Epithelial cell of esophagus (primary cell): ENCODE measurements around the gene INTS7.
"Not testable (repeated sequence)": the region's sequence is repeated elsewhere in the genome, so short reads cannot be mapped to it uniquely, and the experiment has no call there.

Experiments used
- DNase-seq: peaks from one replicate; pipeline ENCODE4 v3.0.0; 2010; ENCODE audit warnings: low read depth
- H3K4me3 ChIP-seq: 2 replicates; pipeline ENCODE4 v1.5.1; 2011; ENCODE audit warnings: mild to moderate bottlenecking, low read length, control low read depth
- TF ChIP-seq, protein P1 (sequence below): IDR thresholded peaks from 2 replicates; pipeline ENCODE4 v1.5.1; 2011; ENCODE audit warnings: low read depth, mild to moderate bottlenecking, low read length, control low read depth, inconsistent platforms; ENCODE audit not compliant: insufficient read depth; ENCODE audit errors: missing control alignments

INTS7 gene

DNA sequence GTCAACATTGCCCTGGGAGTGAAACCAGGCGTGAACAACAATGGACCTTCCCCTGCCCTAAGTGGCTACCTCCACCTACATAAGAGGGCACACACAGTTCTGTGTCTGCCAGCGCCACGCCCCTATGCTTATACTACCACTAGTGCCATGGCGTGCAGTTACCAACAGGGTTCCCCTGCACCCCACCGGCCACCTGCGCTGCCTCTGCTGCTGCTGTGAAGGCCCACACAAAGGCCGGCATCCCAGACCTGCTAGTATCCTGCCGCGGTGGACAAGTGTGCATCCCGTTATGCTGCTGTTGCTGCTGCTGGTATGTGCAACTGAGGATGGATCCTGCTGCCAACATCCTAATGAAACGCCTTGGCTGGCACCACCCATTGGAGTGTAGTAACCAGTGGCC is 75.7 kb downstream of the INTS7 start:
- no peak overlapping the region for H3K4me3 ChIP-seq
- TF ChIP-seq, protein P1, sequence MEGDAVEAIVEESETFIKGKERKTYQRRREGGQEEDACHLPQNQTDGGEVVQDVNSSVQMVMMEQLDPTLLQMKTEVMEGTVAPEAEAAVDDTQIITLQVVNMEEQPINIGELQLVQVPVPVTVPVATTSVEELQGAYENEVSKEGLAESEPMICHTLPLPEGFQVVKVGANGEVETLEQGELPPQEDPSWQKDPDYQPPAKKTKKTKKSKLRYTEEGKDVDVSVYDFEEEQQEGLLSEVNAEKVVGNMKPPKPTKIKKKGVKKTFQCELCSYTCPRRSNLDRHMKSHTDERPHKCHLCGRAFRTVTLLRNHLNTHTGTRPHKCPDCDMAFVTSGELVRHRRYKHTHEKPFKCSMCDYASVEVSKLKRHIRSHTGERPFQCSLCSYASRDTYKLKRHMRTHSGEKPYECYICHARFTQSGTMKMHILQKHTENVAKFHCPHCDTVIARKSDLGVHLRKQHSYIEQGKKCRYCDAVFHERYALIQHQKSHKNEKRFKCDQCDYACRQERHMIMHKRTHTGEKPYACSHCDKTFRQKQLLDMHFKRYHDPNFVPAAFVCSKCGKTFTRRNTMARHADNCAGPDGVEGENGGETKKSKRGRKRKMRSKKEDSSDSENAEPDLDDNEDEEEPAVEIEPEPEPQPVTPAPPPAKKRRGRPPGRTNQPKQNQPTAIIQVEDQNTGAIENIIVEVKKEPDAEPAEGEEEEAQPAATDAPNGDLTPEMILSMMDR, result no peak
- no peak for DNase-seq

DNA sequence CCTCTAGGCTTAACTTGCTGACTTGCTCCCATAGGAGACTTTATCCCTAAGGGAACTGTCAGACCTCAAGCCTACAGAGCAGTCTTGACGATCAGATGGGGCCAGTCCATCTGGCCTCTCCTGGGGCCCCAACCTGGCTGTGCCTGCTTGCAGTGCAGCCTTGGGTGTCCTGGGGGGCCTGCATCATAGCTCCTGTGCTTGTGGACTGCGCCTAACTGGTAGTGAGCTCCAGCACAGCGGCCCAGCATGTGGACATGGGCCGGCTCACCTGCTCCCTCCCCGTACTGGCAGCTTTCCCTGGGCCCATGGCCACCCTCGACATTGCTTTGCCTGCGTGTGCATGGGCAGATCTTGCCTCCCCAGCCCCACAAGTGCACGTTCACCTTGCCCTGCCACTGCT is 76.1 kb downstream of the INTS7 start:
- no peak overlapping the region for H3K4me3 ChIP-seq
- TF ChIP-seq, protein P1, result no peak
- no peak for DNase-seq

DNA sequence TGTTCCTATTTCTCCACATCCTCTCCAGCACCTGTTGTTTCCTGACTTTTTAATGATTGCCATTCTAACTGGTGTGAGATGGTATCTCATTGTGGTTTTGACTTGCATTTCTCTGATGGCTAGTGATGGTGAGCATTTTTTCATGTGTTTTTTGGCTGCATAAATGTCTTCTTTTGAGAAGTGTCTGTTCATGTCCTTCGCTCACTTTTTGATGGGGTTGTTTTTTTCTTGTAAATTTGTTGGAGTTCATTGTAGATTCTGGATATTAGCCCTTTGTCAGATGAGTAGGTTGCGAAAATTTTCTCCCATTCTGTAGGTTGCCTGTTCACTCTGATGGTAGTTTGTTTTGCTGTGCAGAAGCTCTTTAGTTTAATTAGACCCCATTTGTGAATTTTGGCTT is 81.3 kb downstream of the INTS7 start:
- H3K4me3 ChIP-seq, DNase-seq: not testable (repeated sequence)

DNA sequence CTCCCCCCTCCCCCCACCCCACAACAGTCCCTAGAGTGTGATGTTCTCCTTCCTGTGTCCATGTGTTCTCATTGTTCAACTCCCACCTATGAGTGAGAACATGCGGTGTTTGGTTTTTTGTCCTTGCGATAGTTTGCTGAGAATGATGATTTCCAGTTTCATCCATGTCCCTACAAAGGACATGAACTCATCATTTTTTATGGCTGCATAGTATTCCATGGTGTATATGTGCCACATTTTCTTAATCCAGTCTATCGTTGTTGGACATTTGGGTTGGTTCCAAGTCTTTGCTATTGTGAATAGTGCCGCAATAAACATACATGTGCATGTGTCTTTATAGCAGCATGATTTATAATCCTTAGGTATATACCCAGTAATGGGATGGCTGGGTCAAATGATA is 81.8 kb downstream of the INTS7 start:
- not testable (repeated sequence) for H3K4me3 ChIP-seq, DNase-seq

DNA sequence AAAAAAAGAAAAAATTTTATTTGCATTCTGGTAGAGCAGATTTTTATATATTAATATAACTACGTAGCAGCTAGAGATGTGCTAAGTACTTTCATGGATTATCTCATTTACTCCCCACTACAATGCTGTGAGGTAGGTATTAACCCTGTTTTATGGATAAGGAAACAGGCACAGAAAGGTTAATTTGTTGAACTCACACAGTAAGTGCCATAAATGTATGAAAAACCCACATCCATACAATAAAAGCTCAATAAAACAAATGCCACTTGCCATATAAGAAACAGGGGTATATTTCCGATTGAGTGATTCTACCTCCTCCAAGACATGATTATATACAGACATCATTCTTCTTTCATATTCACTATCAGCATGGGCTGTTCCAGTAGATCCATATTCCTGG is 83.1 kb downstream of the INTS7 start:
- no peak overlapping the region for H3K4me3 ChIP-seq
- TF ChIP-seq, protein P1, result no peak
- no peak for DNase-seq

DNA sequence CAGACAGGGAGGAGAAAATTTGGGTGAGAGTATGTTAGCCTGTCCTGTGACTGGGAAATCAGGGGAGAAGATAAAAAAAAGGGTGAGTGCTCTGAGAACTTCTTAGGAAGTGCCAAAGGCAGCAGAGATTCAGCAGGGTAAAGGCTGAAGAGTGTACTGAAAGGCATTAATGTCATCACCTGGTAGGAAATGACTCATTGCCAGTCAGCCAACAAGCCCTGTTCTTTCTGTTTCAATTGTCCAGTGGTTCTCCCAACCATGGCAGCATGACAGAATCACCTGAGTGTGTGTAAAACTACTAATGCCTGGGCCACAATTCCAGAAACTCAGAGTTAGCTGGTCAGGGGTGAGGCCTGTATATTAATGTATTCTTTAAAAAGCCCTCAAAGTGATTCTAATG is 83.5 kb downstream of the INTS7 start:
- H3K4me3 ChIP-seq, result no peak overlapping the region
- peak; percentile 94 for DNase-seq
- TF ChIP-seq, protein P1, result no peak

DNA sequence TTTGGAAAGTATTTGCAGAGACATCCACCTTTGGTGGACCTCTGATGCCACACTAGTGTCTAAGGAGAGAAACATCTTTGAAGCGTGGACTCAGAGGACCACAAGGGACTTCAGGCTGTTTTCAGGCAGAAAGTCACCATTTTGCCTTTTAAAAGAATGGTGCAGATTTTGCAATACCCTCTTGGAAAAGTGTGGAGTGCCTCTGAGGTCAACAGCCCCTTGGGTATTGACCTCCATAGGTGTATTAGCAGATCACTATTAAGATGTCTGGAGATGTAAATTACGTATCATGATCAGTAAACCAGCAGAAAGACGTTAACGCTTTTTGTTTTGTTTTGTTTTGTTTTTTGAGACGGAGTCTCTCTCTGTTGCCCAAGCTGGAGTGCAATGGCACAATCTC is 87.0 kb downstream of the INTS7 start:
- DNase-seq, result no peak
- TF ChIP-seq, protein P1, result no peak
- no peak overlapping the region for H3K4me3 ChIP-seq

DNA sequence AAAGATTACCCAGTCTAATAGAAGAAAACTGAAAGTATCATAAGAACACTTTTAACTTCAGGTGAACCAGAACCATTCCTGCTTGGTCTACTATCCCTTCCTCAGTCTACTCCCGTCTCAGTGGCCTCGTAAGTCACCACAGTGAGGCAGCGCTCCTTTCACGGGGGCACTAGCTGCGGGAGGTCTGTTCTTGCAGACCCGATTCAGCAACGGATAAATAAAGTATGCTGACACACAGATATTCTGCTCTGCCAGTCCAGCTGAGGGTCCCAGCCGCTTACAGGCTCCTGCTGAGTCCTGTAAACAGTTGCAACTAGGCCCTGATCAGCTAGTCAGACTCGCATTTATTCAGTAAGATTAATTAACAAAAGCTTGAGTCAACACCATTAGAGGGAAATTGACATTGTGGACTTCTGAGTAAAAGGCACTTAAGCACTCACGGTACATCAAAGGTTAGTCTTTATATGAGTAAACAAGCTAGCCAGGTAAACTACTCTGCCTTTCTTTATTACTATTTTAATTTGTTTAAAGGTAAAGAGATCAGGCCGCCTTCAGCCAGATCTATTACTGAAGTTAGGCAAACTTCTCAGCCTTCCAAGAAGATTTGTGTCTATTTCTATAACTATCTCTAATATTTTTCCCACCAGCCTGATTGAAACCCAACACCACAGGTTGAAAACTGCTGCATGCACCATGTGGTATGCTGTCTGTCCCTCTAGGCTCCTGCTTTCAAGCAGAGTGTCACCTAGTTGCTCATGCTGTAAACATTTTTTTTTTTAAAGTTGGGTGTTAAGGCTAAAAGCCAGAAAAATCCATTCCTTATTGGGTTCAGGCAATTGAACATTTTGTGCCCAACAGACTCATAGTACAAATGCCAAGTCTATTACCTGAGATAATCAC is 87.7 kb downstream of the INTS7 start:
- TF ChIP-seq, protein P1, result no peak
- no peak overlapping the region for H3K4me3 ChIP-seq
- no peak for DNase-seq
